GM12878 (cell line): ENCODE data around the gene RNF167. TPM values are rescaled to one million over a fixed set of nuclear protein-coding genes. Genes with fewer than 3 reads are reported as not detected.

Experiments used
- ATF7 ChIP-seq: fragments of 450-650 bp; IDR thresholded peaks from 2 replicates; pipeline ENCODE4 v1.6.1; 2016; ENCODE audit warnings: low read depth, mild to moderate bottlenecking
- CBFB ChIP-seq: IDR thresholded peaks from 2 replicates; pipeline ENCODE4 v1.6.1; 2016; ENCODE audit warnings: antibody characterized with exemption, low read depth
- CREM ChIP-seq: IDR thresholded peaks from 2 replicates; pipeline ENCODE4 v1.6.1; 2014; ENCODE audit warnings: antibody characterized with exemption, low read depth
- EP300 ChIP-seq, 2 experiments: fragments of 150-350 bp in 1 of 2; IDR thresholded peaks; 2 replicates each; pipeline ENCODE4 v1.6.1; 2011 to 2012; ENCODE audit warnings: low read depth in 2 of 2, low read length in 2 of 2, borderline replicate concordance in 1 of 2, improper control_type of control experiment in 1 of 2, inconsistent platforms in 1 of 2; ENCODE audit not compliant: control insufficient read depth in 1 of 2
- FOS ChIP-seq: IDR thresholded peaks from 3 replicates; pipeline ENCODE4 v1.6.1; 2011; ENCODE audit warnings: borderline replicate concordance; ENCODE audit not compliant: insufficient read length; ENCODE audit errors: extremely low read depth
- GABPA ChIP-seq: IDR thresholded peaks from 2 replicates; pipeline ENCODE4 v1.6.1; 2014; ENCODE audit warnings: antibody characterized with exemption, low read depth, mild to moderate bottlenecking, inconsistent platforms
- IKZF1 ChIP-seq: fragments of 450-650 bp; conservative IDR thresholded peaks from 2 replicates; pipeline ENCODE4 v1.6.1; 2017; ENCODE audit warnings: antibody characterized with exemption, mild to moderate bottlenecking
- KLF5 ChIP-seq: fragments of 450-650 bp; IDR thresholded peaks from 2 replicates; pipeline ENCODE4 v1.6.1; 2014; ENCODE audit warnings: mild to moderate bottlenecking; ENCODE audit not compliant: partially characterized antibody
- LARP7 ChIP-seq: fragments of 450-650 bp; IDR thresholded peaks from 2 replicates; pipeline ENCODE4 v1.6.1; 2017; ENCODE audit warnings: mild to moderate bottlenecking
- MEF2B ChIP-seq: fragments of 450-650 bp; IDR thresholded peaks from 2 replicates; pipeline ENCODE4 v1.6.1; 2018; ENCODE audit warnings: mild to moderate bottlenecking, moderate library complexity; ENCODE audit not compliant: partially characterized antibody, poor library complexity, severe bottlenecking
- MXI1 ChIP-seq: fragments of 150-350 bp; IDR thresholded peaks from 2 replicates; pipeline ENCODE4 v1.6.1; 2011; ENCODE audit warnings: low read depth, mild to moderate bottlenecking, inconsistent platforms, low read length, improper control_type of control experiment
- SPI1 ChIP-seq: IDR thresholded peaks from 2 replicates; pipeline ENCODE4 v1.6.1; 2011; ENCODE audit warnings: low read depth, mild to moderate bottlenecking, low read length, moderate library complexity, borderline replicate concordance; ENCODE audit not compliant: insufficient read depth
- TCF3 ChIP-seq: IDR thresholded peaks from 2 replicates; pipeline ENCODE4 v1.6.1; 2012; ENCODE audit warnings: low read depth, mild to moderate bottlenecking, low read length, borderline replicate concordance; ENCODE audit not compliant: insufficient read depth
- ZNF217 ChIP-seq: fragments of 450-650 bp; IDR thresholded peaks from 2 replicates; pipeline ENCODE4 v1.6.1; 2017; ENCODE audit warnings: antibody characterized with exemption, mild to moderate bottlenecking
- ZNF24 ChIP-seq: fragments of 450-650 bp; IDR thresholded peaks from 2 replicates; pipeline ENCODE4 v1.6.1; 2017; ENCODE audit warnings: antibody characterized with exemption, mild to moderate bottlenecking
- polyA plus RNA-seq, 11 experiments: library from polyadenylated mRNA; depleted of rRNA in 4 of 11; unstranded in 6 of 11; stranded (reverse) in 5 of 11; fragments of >200 nt; fragmentation: Nextera tagmentation in 4 of 11; fragmentation: Illumina TruSeq in 1 of 11; extraction: Ambion mirVana in 4 of 11; extraction: Trizol in 1 of 11; gene quantifications; 1 replicate in 1 of 11; 2 replicates in 10 of 11; pipeline versions ENCODE4 v1.2.1 to v1.2.3, GENCODE V29; 2011 to 2016; ENCODE audit warnings: inconsistent platforms in 2 of 11, missing spikeins in 2 of 11, low read depth in 1 of 11
- total RNA-seq, 4 experiments: library from RNA; depleted of rRNA in 3 of 4; stranded (reverse); fragments of >200 nt in 3 of 4; fragmentation: Illumina TruSeq in 1 of 4; extraction: Trizol in 1 of 4; gene quantifications; 2 replicates each; pipeline versions ENCODE4 v1.2.1 to v1.2.3, GENCODE V29; 2013 to 2021
- TF ChIP-seq, protein P1 (sequence below): IDR thresholded peaks from 2 replicates; pipeline ENCODE4 v1.6.1; 2011; ENCODE audit warnings: mild to moderate bottlenecking, low read depth, low read length, moderate library complexity; ENCODE audit not compliant: insufficient replicate concordance
- TF ChIP-seq, protein P2 (sequence below): IDR thresholded peaks from 2 replicates; pipeline ENCODE4 v1.6.1; 2011; ENCODE audit warnings: borderline replicate concordance, low read depth, mild to moderate bottlenecking, moderate library complexity, low read length; ENCODE audit not compliant: insufficient read depth, poor library complexity, severe bottlenecking

The RNF167 gene
- total and polyA plus RNA-seq, 10 of the 15 experiments (the other 5 are each of a cell fraction or from before 2014, with no cell fraction given): 33.6 to 147 (median 57.6) TPM

DNA sequence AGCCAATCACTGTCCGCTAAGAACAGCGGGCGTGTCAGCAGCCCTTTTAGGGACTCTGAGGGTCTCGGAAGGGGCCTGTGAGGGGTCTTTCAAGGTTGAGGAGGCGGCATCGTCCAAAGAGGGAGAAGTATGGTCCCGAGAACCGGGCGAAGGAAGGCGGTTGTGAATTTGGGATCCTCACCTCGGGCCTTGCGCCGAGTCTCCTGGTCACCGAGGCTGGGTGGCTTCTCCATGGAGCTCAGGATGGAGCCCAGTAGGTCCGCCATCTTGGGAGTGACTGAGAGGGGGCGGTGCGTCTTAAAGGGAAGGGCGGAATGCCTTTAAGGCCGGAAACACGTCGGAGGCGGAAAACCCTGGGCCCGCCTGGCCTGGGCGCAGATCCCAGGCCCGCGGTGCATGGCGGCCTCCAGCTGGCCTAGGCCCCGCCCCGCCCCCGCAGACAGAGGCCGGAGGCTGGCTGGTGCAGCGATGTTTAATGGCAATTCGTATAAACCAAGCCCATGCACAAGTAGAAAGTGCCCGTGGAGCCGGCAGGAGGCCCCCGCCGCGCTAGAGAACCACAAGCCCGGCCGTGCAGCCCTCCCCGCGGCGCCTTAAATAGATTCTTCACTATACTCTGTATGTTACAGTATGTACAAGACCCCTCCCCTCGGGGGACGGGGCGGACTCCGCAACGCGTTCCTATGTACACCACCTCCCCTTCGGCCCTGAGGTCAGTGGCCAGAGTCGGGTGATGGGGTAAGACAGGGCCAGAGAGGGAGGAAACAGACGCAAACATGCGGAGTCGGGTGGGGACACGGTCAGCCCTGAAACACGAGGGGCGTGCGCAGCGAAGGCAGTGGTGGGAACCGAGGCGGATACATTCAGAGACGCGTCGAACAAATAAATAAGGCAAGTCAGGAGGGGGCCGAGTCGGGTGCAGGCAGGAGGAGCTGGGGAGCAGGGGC is 27.7 kb downstream of the RNF167 start, which contains the start of gene SPAG7 (continued):
- peak; percentile 73 for TF ChIP-seq MEF2B
- no peak for TF ChIP-seq SPI1
- peak; percentile 79 for TF ChIP-seq IKZF1
- TF ChIP-seq CBFB: peak; percentile 72; the same call in 1 of the 2 replicates
- TF ChIP-seq TCF3: peak; percentile 81
- peak; percentile 73; the same call in 1 of the 2 replicates for TF ChIP-seq MXI1
- TF ChIP-seq GABPA: peak; percentile 18; the same call in 1 of the 2 replicates
- peak; percentile 14 for TF ChIP-seq KLF5
- 0 out of 2 replicates have a peak, but pooled peaks have one; percentile 19 for TF ChIP-seq ZNF24
- peak; percentile 24 for TF ChIP-seq CREM
- TF ChIP-seq ATF7: peak; percentile 25; the same call in 1 of the 2 replicates
- TF ChIP-seq, protein P1, sequence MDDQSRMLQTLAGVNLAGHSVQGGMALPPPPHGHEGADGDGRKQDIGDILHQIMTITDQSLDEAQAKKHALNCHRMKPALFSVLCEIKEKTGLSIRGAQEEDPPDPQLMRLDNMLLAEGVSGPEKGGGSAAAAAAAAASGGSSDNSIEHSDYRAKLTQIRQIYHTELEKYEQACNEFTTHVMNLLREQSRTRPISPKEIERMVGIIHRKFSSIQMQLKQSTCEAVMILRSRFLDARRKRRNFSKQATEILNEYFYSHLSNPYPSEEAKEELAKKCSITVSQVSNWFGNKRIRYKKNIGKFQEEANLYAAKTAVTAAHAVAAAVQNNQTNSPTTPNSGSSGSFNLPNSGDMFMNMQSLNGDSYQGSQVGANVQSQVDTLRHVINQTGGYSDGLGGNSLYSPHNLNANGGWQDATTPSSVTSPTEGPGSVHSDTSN: peak; percentile 39
- TF ChIP-seq ZNF217: no peak
- peak; percentile 72 for TF ChIP-seq LARP7
- TF ChIP-seq, protein P2, sequence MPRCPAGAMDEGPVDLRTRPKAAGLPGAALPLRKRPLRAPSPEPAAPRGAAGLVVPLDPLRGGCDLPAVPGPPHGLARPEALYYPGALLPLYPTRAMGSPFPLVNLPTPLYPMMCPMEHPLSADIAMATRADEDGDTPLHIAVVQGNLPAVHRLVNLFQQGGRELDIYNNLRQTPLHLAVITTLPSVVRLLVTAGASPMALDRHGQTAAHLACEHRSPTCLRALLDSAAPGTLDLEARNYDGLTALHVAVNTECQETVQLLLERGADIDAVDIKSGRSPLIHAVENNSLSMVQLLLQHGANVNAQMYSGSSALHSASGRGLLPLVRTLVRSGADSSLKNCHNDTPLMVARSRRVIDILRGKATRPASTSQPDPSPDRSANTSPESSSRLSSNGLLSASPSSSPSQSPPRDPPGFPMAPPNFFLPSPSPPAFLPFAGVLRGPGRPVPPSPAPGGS: peak; percentile 67
- no peak for TF ChIP-seq FOS
- TF ChIP-seq EP300 (IDR thresholded peaks at IDR 0.05; ENCODE audit: borderline replicate concordance in 1 of 2, control insufficient read depth in 1 of 2, low read depth in 2 of 2, low read length in 2 of 2): 0 out of 4 replicates have a peak, but pooled peaks of 1 of the 2 experiments have one; percentile 39
